ENCODE results near the gene HES3. TPM values are rescaled to one million over a fixed set of nuclear protein-coding genes. Genes with fewer than 3 reads are reported as not detected.
A peak's percentile ranks its signal among the peaks of the same experiment; 100 is the strongest.

The HES3 gene
- total and polyA plus RNA-seq, 9 donors = not detected

GRCh38 chr1:6200188-6200809, 43.7 kb upstream of the HES3 start:
- Histone ChIP-seq H3K36me3 (no peaks in the 10 kb centered on the region), H3K27ac (peak overlapping the region in 1 of 2 donors; percentile 58), H3K9me3 (no peaks in the 10 kb centered on the region), H3K4me3 (peak overlapping the region; percentile 71), H3K4me1 (ENCODE audit: insufficient read depth) (peaks cover 16% of the 10 kb centered on the region), H3K27me3 (no peaks in the 10 kb centered on the region)
- no peak for DNase-seq
- 62 to 67% (median 62%) methylated on average over 10 of the region's 10 CpGs for WGBS, 3 donors
- TF ChIP-seq POLR2A (IDR thresholded peaks at IDR 0.05) (no peak), CTCF (IDR thresholded peaks at IDR 0.05) (no peak), EP300 (IDR thresholded peaks at IDR 0.05) (no peak)
- intact Hi-C loops (cut with DNase I) = loop anchor here in 1 of 4 donors (10.0 kb wide), 1 partner anchor 145 kb away; no protein-coding TSS in a partner anchor

GRCh38 chr1:6202256-6202655, 41.7 kb upstream of the HES3 start:
- Histone ChIP-seq H3K36me3 (no peaks in the 10 kb centered on the region), H3K4me3 (no peak overlapping the region), H3K27ac (no peak overlapping the region), H3K9me3 (no peaks in the 10 kb centered on the region), H3K4me1 (ENCODE audit: insufficient read depth) (peaks cover 20% of the 10 kb centered on the region), H3K27me3 (no peaks in the 10 kb centered on the region)
- DNase-seq = no peak
- 83 to 89% (median 85%) methylated on average over 7 of the region's 7 CpGs for WGBS, 3 donors
- intact Hi-C loops (cut with DNase I) = loop anchor here in 1 of 4 donors (10.0 kb wide), 1 partner anchor 147 kb away; no protein-coding TSS in a partner anchor
- no peak for TF ChIP-seq CTCF (IDR thresholded peaks at IDR 0.05)
- no peak for TF ChIP-seq POLR2A (IDR thresholded peaks at IDR 0.05)
- no peak for TF ChIP-seq EP300 (IDR thresholded peaks at IDR 0.05)

- peak in 4 of 5 donors; percentile 22 to 59 (median 48) for DNase-seq
- Histone ChIP-seq H3K4me3 (peak within 1 kb of the TSS; percentile 38), H3K36me3 (no peaks in the 10 kb centered on the region), H3K27ac (no peak within 1 kb of the TSS), H3K27me3 (no peaks in the 10 kb centered on the region), H3K9me3 (no peaks in the 10 kb centered on the region), H3K4me1 (ENCODE audit: insufficient read depth) (peaks cover 13% of the 10 kb centered on the region)
- intact Hi-C loops (cut with DNase I) = loop anchor here in 1 of 4 donors (10.0 kb wide), 1 partner anchor 151 kb away; no protein-coding TSS in a partner anchor
- 1 to 2% (median 1%) methylated on average over 45 to 66 of the region's 66 CpGs for WGBS, 3 donors
- TF ChIP-seq EP300 (IDR thresholded peaks at IDR 0.05) (no peak), CTCF (IDR thresholded peaks at IDR 0.05) (no peak), POLR2A (IDR thresholded peaks at IDR 0.05) (no peak)
These were observed 38.0 kb upstream of the HES3 start, which contains the start of gene RNF207 for GRCh38 chr1:6205849-6206519. RNF207 (plus strand) TSS chr1:6206119; CDS start chr1:6206536, 417 bp downstream.

GRCh38 chr1:6206520-6206855, 37.5 kb upstream of the HES3 start:
- WGBS, 3 donors = 8 to 12% (median 11%) methylated on average over 19 to 25 of the region's 25 CpGs
- TF ChIP-seq CTCF (IDR thresholded peaks at IDR 0.05) (no peak), EP300 (IDR thresholded peaks at IDR 0.05) (no peak), POLR2A (IDR thresholded peaks at IDR 0.05) (no peak)
- H3K4me3 ChIP-seq = peak overlapping the region; percentile 38
- H3K27ac ChIP-seq = no peak overlapping the region
- no peaks in the 10 kb centered on the region for H3K36me3 ChIP-seq
- peaks cover 13% of the 10 kb centered on the region for H3K4me1 ChIP-seq (ENCODE audit: insufficient read depth)
- no peak for DNase-seq
- no peaks in the 10 kb centered on the region for H3K27me3 ChIP-seq
- intact Hi-C loops (cut with DNase I) = loop anchor here in 1 of 4 donors (10.0 kb wide), 1 partner anchor 152 kb away; no protein-coding TSS in a partner anchor
- no peaks in the 10 kb centered on the region for H3K9me3 ChIP-seq

Data from ovary (tissue), 9 donors.